H1 (cell line): Measurements from ENCODE around the gene PINLYP. TPM values are rescaled to one million over a fixed set of nuclear protein-coding genes. Genes with fewer than 3 reads are reported as not detected.

Experiments used
- CBX5 ChIP-seq: fragments of 300-800, 300-1000 bp; sonication (generic); IDR thresholded peaks from 2 replicates; pipeline ENCODE4 v1.7.1; 2016; ENCODE audit warnings: antibody characterized with exemption, low read length, low read depth
- MAFK ChIP-seq: IDR thresholded peaks from 2 replicates; pipeline ENCODE4 v1.6.1; 2012; ENCODE audit warnings: low read depth, mild to moderate bottlenecking, improper control_type of control experiment, low read length
- TEAD4 ChIP-seq: IDR thresholded peaks from 2 replicates; pipeline ENCODE4 v1.6.1; 2012; ENCODE audit warnings: low read depth, low read length, inconsistent platforms, mixed read lengths
- polyA plus RNA-seq, 7 experiments: library from polyadenylated mRNA; depleted of rRNA in 3 of 7; stranded (reverse) in 5 of 7; unstranded in 2 of 7; fragments of >200 nt in 5 of 7; fragments of 200-250 nt in 2 of 7; gene quantifications; 1 replicate in 5 of 7; 2 replicates in 1 of 7; 4 replicates in 1 of 7; pipeline versions ENCODE4 v1.2.1 to v1.2.3, GENCODE V29; 2011 to 2013; ENCODE audit warnings: missing spikeins in 2 of 7, mixed read lengths in 2 of 7
- total RNA-seq: library from RNA; stranded (reverse); fragmentation: NEBNext Ultra II Directional; extraction: Animal tissue kit (Norgen Biotek cat#: 25700); gene quantifications from 2 replicates; pipeline ENCODE4 v1.2.1, GENCODE V29; 2021
- TF ChIP-seq, protein P1 (sequence below): fragments of 300-600 bp; sonication (generic); IDR thresholded peaks from 2 replicates; pipeline ENCODE4 v1.7.1; 2012; ENCODE audit warnings: low read length, moderate library complexity, mild to moderate bottlenecking, inconsistent platforms; ENCODE audit not compliant: insufficient replicate concordance

PINLYP gene
- total and polyA plus RNA-seq, 2 of the 8 experiments (the other 6 are each of a cell fraction or from before 2014, with no cell fraction given), result 7.5 to 31.3 TPM

DNA sequence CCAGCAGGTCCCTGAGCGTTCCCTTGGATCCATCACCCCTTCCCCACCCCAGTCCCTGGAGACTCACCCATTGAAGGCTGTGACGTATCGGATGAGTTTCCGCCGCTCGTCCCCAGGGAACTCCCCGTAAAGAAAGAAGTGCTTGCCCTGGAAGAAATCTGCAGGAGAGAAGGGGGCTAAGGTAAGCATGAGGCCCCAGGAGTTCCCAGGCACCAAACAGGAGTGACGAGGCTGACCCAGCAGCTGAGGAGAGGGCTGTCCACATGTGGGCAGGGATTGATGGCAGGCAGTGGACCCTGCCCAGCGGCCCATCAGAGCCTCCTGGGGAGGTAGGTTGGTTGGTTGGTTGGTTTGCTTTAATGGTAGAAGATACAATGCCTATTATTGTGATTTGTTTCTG lies 31.5 kb upstream of the PINLYP start (continued):
- TF ChIP-seq, protein P1, sequence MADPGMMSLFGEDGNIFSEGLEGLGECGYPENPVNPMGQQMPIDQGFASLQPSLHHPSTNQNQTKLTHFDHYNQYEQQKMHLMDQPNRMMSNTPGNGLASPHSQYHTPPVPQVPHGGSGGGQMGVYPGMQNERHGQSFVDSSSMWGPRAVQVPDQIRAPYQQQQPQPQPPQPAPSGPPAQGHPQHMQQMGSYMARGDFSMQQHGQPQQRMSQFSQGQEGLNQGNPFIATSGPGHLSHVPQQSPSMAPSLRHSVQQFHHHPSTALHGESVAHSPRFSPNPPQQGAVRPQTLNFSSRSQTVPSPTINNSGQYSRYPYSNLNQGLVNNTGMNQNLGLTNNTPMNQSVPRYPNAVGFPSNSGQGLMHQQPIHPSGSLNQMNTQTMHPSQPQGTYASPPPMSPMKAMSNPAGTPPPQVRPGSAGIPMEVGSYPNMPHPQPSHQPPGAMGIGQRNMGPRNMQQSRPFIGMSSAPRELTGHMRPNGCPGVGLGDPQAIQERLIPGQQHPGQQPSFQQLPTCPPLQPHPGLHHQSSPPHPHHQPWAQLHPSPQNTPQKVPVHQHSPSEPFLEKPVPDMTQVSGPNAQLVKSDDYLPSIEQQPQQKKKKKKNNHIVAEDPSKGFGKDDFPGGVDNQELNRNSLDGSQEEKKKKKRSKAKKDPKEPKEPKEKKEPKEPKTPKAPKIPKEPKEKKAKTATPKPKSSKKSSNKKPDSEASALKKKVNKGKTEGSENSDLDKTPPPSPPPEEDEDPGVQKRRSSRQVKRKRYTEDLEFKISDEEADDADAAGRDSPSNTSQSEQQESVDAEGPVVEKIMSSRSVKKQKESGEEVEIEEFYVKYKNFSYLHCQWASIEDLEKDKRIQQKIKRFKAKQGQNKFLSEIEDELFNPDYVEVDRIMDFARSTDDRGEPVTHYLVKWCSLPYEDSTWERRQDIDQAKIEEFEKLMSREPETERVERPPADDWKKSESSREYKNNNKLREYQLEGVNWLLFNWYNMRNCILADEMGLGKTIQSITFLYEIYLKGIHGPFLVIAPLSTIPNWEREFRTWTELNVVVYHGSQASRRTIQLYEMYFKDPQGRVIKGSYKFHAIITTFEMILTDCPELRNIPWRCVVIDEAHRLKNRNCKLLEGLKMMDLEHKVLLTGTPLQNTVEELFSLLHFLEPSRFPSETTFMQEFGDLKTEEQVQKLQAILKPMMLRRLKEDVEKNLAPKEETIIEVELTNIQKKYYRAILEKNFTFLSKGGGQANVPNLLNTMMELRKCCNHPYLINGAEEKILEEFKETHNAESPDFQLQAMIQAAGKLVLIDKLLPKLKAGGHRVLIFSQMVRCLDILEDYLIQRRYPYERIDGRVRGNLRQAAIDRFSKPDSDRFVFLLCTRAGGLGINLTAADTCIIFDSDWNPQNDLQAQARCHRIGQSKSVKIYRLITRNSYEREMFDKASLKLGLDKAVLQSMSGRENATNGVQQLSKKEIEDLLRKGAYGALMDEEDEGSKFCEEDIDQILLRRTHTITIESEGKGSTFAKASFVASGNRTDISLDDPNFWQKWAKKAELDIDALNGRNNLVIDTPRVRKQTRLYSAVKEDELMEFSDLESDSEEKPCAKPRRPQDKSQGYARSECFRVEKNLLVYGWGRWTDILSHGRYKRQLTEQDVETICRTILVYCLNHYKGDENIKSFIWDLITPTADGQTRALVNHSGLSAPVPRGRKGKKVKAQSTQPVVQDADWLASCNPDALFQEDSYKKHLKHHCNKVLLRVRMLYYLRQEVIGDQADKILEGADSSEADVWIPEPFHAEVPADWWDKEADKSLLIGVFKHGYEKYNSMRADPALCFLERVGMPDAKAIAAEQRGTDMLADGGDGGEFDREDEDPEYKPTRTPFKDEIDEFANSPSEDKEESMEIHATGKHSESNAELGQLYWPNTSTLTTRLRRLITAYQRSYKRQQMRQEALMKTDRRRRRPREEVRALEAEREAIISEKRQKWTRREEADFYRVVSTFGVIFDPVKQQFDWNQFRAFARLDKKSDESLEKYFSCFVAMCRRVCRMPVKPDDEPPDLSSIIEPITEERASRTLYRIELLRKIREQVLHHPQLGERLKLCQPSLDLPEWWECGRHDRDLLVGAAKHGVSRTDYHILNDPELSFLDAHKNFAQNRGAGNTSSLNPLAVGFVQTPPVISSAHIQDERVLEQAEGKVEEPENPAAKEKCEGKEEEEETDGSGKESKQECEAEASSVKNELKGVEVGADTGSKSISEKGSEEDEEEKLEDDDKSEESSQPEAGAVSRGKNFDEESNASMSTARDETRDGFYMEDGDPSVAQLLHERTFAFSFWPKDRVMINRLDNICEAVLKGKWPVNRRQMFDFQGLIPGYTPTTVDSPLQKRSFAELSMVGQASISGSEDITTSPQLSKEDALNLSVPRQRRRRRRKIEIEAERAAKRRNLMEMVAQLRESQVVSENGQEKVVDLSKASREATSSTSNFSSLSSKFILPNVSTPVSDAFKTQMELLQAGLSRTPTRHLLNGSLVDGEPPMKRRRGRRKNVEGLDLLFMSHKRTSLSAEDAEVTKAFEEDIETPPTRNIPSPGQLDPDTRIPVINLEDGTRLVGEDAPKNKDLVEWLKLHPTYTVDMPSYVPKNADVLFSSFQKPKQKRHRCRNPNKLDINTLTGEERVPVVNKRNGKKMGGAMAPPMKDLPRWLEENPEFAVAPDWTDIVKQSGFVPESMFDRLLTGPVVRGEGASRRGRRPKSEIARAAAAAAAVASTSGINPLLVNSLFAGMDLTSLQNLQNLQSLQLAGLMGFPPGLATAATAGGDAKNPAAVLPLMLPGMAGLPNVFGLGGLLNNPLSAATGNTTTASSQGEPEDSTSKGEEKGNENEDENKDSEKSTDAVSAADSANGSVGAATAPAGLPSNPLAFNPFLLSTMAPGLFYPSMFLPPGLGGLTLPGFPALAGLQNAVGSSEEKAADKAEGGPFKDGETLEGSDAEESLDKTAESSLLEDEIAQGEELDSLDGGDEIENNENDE, result no peak
- no peak for TF ChIP-seq MAFK
- TF ChIP-seq TEAD4, result no peak
- TF ChIP-seq CBX5, result no peak
